Measurements from ENCODE around the gene PHYKPL. TPM values are rescaled to one million over a fixed set of nuclear protein-coding genes. Genes with fewer than 3 reads are reported as not detected.

Gene PHYKPL
- total and polyA plus RNA-seq, 2 donors (not counting 1 experiment from before 2014, with no cell fraction given): 18.1 to 44.8 TPM

DNA sequence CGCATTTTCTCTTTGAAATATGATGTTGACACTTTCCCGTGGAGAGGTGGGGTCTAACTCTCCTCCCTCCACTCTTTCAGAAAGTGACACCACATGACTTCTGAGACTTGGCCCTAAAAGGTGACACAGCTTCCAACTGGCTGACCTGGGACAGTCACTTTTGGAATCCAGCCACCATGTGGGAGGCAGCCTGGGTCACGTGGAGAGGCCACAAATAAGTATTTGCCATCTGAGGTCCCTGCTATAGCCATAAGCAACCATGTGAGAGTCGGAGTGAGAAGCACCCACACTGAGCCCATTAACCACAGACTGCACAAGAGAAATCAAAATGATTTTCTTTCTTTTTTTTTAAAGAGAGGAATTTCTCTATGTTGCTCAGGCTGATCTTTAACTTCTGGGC is 4.1 kb upstream of the PHYKPL start:
- peaks cover 4% of the 10 kb centered on the region for H3K79me2 ChIP-seq (ENCODE audit: control insufficient read depth, insufficient read depth, low read length)
- H3K9ac ChIP-seq (ENCODE audit: insufficient read depth, low read length): no peak overlapping the region
- no peaks in the 10 kb centered on the region for H4K20me1 ChIP-seq (ENCODE audit: control insufficient read depth, extremely low read depth, insufficient read depth, low read length)
- no peak overlapping the region for H3K4me3 ChIP-seq (replicated peaks in 1 of 4; ENCODE audit: control extremely low read depth in 1 of 4, insufficient read depth in 1 of 4, low read depth in 3 of 4, low read length in 4 of 4)
- H3K4me1 ChIP-seq (ENCODE audit: control insufficient read depth, extremely low read depth, insufficient read depth, low read length): no peaks in the 10 kb centered on the region
- no peak overlapping the region for H3K4me2 ChIP-seq (ENCODE audit: extremely low read depth, insufficient read depth, low read length)
- H3K27me3 ChIP-seq (ENCODE audit: control insufficient read depth, insufficient read depth, low read length): no peaks in the 10 kb centered on the region
- H3K36me3 ChIP-seq (ENCODE audit: control insufficient read depth, insufficient read depth, low read length): no peaks in the 10 kb centered on the region
- DNase-seq (ENCODE audit: low read depth in 2 of 2): no peak
- no peak overlapping the region for H2AFZ ChIP-seq (ENCODE audit: low read length)
- H3K9me3 ChIP-seq (ENCODE audit: control insufficient read depth, insufficient read depth, low read depth, low read length): no peaks in the 10 kb centered on the region
- TF ChIP-seq EZH2 (IDR thresholded peaks at IDR 0.05; ENCODE audit: low read length, missing control alignments) (no peak), CTCF (conservative IDR thresholded peaks at IDR 0.05 in 1 of 2, IDR thresholded peaks at IDR 0.05 in 1 of 2; ENCODE audit: low read depth in 1 of 2, low read length in 2 of 2) (no peak)
- no peak overlapping the region for H3K27ac ChIP-seq (ENCODE audit: insufficient read depth, low read length)

GRCh38 chr5:178236126-178236525 is 3.5 kb upstream of the PHYKPL start:
- Histone ChIP-seq H4K20me1 (ENCODE audit: control insufficient read depth, extremely low read depth, insufficient read depth, low read length) (no peaks in the 10 kb centered on the region), H3K4me2 (ENCODE audit: extremely low read depth, insufficient read depth, low read length) (no peak overlapping the region), H3K9ac (ENCODE audit: insufficient read depth, low read length) (no peak overlapping the region), H3K36me3 (ENCODE audit: control insufficient read depth, insufficient read depth, low read length) (peaks cover 1% of the 10 kb centered on the region), H2AFZ (ENCODE audit: low read length) (no peak overlapping the region), H3K4me1 (ENCODE audit: control insufficient read depth, extremely low read depth, insufficient read depth, low read length) (peaks cover 1% of the 10 kb centered on the region), H3K79me2 (ENCODE audit: control insufficient read depth, insufficient read depth, low read length) (peaks cover 9% of the 10 kb centered on the region), H3K27ac (ENCODE audit: insufficient read depth, low read length) (no peak overlapping the region), H3K27me3 (ENCODE audit: control insufficient read depth, insufficient read depth, low read length) (no peaks in the 10 kb centered on the region), H3K4me3 (replicated peaks in 1 of 4; ENCODE audit: control extremely low read depth in 1 of 4, insufficient read depth in 1 of 4, low read depth in 3 of 4, low read length in 4 of 4) (no peak overlapping the region), H3K9me3 (ENCODE audit: control insufficient read depth, insufficient read depth, low read depth, low read length) (no peaks in the 10 kb centered on the region)
- no peak for DNase-seq (ENCODE audit: low read depth in 2 of 2)
- TF ChIP-seq CTCF (conservative IDR thresholded peaks at IDR 0.05 in 1 of 2, IDR thresholded peaks at IDR 0.05 in 1 of 2; ENCODE audit: low read depth in 1 of 2, low read length in 2 of 2) (no peak), EZH2 (IDR thresholded peaks at IDR 0.05; ENCODE audit: low read length, missing control alignments) (no peak)

DNA sequence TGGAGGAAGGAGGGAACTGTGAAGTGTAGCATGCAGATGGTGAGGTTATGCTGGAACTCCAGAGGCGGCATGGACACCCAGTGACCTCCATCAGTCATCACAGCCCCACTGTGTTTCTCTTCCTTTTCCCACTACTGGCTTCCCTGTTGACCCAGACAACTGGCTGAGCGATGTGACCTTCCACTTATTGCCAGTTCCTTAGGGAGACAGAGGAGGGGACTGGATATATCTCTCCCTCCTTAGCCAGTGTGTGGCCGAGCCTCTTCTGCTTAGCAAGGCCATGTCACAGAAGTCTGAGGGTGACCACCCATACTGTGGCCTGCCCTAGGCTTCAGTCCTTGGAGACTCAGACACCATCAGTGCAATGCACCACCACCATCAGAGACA is 3.0 kb upstream of the PHYKPL start:
- Histone ChIP-seq H2AFZ (ENCODE audit: low read length) (no peak overlapping the region), H3K36me3 (ENCODE audit: control insufficient read depth, insufficient read depth, low read length) (peaks cover 4% of the 10 kb centered on the region), H3K9ac (ENCODE audit: insufficient read depth, low read length) (no peak overlapping the region), H3K4me2 (ENCODE audit: extremely low read depth, insufficient read depth, low read length) (no peak overlapping the region), H4K20me1 (ENCODE audit: control insufficient read depth, extremely low read depth, insufficient read depth, low read length) (no peaks in the 10 kb centered on the region), H3K4me1 (ENCODE audit: control insufficient read depth, extremely low read depth, insufficient read depth, low read length) (peaks cover 6% of the 10 kb centered on the region), H3K9me3 (ENCODE audit: control insufficient read depth, insufficient read depth, low read depth, low read length) (no peaks in the 10 kb centered on the region), H3K4me3 (replicated peaks in 1 of 4; ENCODE audit: control extremely low read depth in 1 of 4, insufficient read depth in 1 of 4, low read depth in 3 of 4, low read length in 4 of 4) (no peak overlapping the region), H3K27ac (ENCODE audit: insufficient read depth, low read length) (no peak overlapping the region), H3K27me3 (ENCODE audit: control insufficient read depth, insufficient read depth, low read length) (no peaks in the 10 kb centered on the region), H3K79me2 (ENCODE audit: control insufficient read depth, insufficient read depth, low read length) (peaks cover 14% of the 10 kb centered on the region)
- TF ChIP-seq CTCF (conservative IDR thresholded peaks at IDR 0.05 in 1 of 2, IDR thresholded peaks at IDR 0.05 in 1 of 2; ENCODE audit: low read depth in 1 of 2, low read length in 2 of 2) (no peak), EZH2 (IDR thresholded peaks at IDR 0.05; ENCODE audit: low read length, missing control alignments) (no peak)
- no peak for DNase-seq (ENCODE audit: low read depth in 2 of 2)
